Erythroblast (primary cell): ENCODE results near the gene CFAP107.

Experiments
- GATA1 ChIP-seq: IDR thresholded peaks from 2 replicates; pipeline ENCODE4 v1.6.1; 2011; ENCODE audit warnings: low read depth, mild to moderate bottlenecking, control low read depth, low read length, moderate library complexity
- POLR2A ChIP-seq: IDR thresholded peaks from 2 replicates; pipeline ENCODE4 v1.6.1; 2011; ENCODE audit warnings: mild to moderate bottlenecking, low read length

- no peak for TF ChIP-seq POLR2A
- TF ChIP-seq GATA1, result no peak
Observed at GRCh38 chr1:12754738-12755137, 8.7 kb downstream of the CFAP107 start.
